HG03175 (cell line): ENCODE data around the gene TRPC4.

ENCODE experiments used
- ATAC-seq: cut with Tn5 transposase; IDR thresholded peaks from one replicate; pipeline ENCODE4 v1.9.1; 2021; ENCODE audit warnings: mild to moderate bottlenecking, moderate library complexity; ENCODE audit not compliant: unreplicated experiment

Gene TRPC4

DNA sequence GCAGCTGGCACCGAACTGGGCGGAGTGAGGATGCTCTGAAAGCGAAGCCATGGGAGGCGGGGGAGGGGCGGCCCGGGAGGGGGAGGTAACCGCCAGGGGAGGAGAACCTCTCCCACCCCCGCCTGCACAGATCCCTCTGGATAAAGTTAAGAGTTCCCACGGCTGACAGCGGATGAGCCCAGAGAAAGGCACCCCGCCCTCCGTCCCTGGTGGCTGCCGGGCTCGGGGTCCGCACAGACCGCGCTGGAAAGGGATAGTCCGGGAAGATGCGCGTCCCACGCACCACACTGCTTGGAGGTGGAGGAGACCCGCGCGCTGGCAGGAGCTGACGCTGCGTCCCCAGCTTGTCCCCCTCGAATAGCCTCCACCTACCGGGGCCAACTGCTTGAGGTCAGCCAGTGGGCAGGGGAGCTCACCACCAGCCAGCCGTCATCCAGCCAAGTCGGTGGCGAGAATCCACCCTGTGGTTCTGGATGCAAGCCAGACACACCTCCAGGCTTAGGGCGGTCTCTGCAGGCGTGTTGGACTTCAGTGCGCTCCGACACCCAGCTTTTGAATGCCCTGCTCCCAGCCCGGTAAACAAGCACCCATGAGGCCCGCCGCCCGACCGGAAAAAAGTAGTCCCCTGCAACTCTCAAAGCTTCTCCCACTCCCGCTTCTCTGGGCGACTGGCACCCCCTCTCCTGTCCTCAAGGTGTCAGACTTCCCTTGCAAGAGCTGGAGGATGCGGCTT lies at the start of gene TRPC4:
TSS of gene TRPC4 (minus strand) at position 17 of the 733 bp plus-strand sequence. CDS start 86,439 bp downstream, outside the sequence.
- ATAC-seq, result no peak

DNA sequence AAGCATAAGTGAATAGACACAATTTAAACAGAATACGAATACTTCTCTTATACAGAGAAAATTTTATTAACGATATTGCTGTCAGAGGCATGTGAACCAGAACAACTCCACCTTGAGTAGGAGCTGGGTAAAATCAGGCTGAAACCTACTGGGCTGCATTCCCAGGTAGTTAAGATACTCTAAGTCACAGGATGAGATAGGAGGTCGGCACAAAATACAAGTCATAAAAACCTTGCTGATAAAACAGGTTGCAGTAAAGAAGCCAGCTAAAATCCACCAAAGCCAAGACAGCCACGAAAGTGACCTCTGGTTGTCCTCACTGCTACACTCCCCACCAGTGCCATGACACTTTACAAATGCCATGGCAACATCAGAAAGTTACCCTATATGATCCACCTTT lies 49.2 kb upstream of the TRPC4 start:
- no peak for ATAC-seq

DNA sequence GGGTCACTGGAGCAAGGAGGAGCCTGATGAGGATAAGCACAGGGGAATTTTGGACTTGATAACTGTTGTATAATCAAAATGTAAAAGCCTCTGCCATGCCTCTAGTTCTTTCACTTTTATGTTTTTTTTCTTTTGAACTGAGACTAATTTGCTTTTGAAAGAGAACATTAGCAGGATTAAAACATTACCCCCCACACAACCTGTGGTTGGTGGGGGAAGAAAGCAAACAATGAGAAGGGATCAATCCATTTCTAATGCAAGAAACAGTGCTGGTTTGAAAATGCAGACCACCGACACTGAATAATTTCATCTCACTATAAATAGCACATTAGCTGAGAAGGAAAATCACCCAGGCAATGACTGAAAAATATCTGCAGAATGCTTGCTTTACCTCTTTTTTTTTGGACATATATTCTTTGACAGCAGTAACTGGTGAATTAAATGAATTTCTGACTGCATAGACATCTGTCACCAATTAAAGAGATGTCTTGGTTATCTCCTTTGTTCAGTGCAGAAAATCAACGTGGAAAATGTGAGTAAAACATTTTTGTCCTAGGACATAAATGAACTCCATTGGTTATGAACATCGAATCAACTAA lies 48.6 kb upstream of the TRPC4 start:
- ATAC-seq, result no peak

DNA sequence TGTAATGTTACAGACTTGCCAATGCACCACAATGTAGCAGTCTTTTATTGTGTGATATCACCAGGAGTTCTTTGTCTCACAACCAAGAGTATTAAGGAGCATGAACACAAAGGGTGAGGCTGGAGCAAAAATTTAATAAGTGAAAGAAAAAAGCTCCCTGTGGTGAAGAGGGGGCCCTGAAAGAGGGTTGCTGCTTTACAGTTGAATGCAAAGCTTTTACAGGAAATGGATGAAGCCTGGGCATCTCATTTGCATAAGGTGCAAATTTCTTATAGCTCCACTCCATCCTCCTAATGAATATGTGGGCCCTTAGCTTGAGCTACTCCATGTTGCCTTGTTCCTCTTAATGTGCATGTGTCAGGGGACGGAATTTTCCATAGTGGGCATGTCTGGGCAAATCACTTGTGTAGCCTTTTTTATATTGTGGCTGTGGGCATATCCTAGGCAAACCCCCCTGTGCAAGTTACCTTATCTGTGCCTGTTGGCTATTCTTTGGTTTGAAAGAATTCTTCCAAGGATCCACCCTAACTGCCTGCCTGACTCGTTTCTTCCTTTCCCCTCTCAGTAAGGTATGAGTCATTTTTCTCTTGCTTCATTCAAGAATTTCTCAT lies 45.3 kb upstream of the TRPC4 start:
- no peak for ATAC-seq

DNA sequence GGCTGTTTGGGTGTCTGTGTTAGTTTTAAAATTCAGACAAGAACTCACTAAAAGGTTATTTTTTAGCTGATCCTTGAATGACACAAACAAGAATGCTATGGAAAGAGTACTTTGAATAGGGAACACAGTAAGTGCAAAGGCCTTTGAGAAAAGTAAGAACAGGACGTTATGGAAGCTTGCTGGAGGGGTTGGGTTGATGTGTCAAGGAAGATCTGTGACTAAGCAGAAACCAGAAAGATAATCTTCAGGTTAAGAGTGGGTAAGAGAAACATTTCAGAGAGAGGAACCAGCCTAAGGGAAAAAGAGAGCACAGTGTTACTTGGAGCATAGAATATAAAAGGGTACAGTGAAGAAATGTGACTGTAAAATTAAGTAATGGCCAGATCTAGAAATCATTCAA lies 41.2 kb upstream of the TRPC4 start:
- ATAC-seq, result no peak

DNA sequence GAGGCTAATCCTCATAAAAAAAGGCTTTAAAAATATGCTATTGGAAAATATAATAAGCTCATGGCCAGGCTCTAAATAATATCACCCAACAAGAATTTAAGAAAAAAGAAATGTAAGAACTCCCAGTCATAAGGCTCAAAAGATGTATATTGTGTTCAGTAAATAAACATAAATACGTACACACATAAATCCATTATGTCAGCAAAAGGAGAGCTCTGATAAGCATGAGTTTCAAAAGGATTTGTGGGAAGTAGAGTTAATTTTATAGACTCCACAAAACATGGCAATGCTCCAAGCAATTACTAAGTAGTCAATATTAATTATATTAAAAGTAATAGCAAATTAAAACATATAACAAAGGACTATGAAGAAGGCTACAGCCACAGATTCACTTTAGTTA lies 37.3 kb upstream of the TRPC4 start:
- no peak for ATAC-seq

DNA sequence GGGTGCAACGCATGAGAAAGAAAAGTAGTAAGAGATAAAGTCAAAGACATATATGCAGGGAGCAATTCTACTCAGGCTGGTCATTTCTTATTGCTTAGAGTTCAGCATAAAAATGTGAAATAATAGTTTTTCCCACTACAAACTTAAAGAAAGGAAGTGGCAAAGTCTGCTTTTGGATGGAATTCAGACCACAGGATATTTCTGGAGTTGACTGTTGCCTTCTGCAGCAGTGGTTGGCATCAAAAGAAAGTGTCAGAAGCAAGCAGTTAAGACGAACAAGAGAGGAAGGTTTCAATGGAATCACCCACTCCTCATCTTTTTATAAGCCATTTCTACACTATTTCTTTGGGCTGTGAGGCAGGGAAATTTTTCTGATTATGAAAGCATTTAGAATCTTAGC lies 36.2 kb upstream of the TRPC4 start:
- ATAC-seq, result no peak

DNA sequence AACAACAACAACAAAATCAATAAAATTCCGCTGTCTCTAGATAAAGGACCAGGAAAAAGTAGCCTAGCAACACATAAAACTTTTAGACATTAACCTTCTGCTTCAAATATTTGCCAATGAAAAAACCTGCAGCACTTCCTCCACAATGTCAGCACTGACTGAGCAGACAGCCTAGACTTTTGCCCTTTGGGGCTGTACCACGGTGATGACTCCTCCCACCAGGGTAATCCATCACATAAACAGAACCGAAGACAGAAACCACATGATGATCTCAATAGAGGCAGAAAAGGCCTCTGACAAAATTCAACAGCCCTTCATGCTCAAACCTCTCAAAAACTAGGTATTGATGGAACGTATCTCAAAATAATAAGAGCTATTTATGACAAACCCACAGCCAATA lies 30.2 kb upstream of the TRPC4 start:
- ATAC-seq, result no peak

DNA sequence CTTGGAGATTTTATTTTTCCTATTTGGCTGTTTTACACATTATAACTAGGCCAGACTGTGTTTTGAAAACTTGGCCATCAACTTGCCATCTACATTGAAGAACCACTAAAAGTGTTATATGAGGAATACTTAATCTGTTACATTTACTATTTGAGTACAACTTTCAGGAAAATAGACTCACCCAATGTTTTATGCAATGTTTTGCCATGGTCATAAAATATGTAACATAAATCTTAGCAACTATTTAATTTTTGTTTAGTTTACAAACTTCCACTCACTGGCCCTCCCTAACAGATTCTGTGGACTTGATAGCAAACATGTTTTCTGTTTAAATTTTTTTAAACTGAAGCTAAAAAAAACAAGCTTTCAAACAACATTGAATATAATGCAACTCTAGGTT lies 23.7 kb upstream of the TRPC4 start:
- ATAC-seq, result no peak

DNA sequence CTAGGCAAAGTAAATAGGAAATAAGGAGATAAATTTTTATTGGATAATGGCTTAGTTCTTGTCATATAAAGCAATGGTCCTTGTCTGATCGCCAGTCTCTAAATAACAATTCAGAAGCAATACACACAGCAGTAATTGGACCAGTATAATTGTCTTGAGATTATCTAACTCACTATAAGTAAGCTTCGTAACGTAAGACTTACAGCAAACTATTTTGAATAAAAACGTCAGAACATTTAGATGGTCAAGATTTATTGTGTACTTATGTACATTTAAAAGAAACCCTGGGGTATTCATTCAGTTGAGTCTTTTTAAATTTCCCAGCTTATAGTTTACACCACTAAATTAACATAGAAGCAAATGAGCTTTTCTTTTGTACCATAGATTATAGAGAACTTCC lies 20.2 kb upstream of the TRPC4 start:
- no peak for ATAC-seq

DNA sequence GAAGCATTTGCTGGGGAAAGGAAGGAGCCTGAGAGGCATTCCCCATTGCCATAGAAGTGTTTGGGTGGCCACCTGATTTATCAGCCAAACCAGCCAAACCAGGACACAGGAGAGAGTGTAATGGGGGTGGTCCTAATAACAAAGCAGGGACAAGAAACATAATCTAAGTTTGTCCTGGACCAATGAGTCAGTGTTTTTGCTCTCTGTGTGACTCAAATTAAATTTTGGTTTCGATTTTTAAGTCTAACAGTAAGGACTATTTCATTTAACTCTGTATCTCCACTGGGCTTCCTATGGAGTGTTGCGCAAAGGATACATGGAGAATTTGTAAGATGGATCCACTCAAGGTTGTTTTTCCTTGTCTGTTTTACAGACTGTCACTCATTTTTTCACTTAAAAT lies 19.5 kb upstream of the TRPC4 start:
- ATAC-seq, result no peak

DNA sequence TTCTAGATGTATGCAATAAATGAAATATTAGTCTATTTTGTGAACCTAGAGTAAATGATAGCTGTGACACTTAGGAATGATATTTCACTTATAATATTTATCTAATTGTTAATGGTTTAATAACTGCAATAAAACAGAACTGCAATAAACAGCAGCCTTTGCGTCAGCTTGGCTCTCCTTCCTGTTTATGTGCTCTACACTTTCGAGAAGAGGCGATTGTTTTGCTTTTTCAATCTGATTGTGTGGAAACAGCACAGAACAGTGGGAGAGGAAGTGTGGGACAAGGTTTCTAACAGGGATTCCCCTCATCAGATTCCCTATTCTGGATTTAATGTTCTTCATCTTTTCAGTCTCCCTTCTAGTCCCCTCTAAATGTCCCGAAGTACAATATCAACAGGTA lies 17.3 kb upstream of the TRPC4 start:
- no peak for ATAC-seq

DNA sequence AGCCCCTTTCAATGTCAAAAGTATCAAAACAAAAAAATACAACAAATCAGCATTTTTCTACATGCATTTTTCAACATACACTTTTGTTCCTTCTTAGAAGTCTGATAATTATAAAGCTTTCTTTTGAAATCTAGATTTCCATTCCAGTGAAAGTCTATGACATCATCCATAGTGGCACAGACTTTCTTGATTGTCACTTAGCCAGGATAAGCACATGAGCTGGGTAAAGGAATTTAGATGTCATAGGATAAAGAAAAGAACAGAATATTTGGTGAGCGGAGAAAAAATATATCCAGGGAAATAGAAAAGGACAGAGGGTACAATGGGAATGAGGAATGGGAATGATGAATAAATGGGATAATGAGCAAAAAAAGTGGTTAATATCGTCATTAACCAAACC lies 15.1 kb upstream of the TRPC4 start:
- ATAC-seq, result no peak

DNA sequence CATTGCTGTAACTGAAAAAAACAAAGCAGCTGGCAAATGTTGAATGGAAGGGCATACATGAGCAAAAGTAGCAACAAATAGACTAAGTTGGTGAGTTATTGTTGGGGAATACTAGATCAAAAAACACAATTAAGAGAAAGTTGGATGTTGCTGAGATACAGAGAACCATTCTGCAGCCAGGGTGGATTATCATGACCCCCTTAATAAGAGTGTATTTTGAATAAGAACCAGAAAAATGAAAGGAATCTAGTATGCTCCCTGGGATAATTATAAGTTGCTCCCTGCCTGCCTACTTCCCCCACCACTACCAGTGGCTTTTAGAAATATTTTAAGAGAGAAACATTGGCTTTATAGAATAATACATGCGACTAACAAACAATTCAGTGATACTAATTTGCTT lies 14.5 kb upstream of the TRPC4 start:
- no peak for ATAC-seq

DNA sequence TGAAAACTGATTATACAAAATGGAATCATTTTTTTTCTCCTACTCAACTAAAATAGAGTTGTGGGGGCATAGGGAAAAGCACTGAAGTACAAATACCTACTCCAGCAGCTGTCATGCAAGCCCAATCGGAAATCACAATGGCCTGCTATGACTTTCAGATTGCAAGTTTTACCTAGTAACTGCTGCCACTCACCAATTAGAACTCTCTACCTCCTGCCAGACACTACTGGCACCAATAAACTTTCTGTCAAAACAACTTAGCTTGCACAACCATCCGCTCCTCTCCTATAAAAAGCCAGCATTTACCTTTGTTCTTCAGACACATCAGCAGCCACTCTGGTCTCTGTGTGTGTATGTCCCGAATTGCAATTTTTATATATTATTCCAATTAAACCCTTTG lies 9.3 kb upstream of the TRPC4 start:
- no peak for ATAC-seq

DNA sequence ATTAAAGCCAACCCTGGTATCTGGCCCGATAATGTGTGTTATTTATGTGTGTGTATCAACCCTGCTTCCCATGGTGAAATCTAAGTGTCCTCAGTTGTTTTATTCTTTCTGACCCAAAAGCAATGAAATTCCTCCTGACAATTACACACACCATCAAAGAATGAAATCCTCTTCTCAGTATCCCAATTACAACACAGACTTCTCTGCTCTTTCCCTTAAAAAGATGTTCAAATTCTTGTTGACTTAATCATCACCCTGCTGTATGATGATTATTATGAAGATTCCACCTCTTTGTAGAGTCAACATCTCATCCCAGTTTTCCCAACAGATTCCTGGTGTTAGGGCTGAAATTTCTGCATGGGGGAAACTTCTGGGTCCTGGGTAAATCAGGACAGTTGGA lies 8.9 kb upstream of the TRPC4 start:
- no peak for ATAC-seq

DNA sequence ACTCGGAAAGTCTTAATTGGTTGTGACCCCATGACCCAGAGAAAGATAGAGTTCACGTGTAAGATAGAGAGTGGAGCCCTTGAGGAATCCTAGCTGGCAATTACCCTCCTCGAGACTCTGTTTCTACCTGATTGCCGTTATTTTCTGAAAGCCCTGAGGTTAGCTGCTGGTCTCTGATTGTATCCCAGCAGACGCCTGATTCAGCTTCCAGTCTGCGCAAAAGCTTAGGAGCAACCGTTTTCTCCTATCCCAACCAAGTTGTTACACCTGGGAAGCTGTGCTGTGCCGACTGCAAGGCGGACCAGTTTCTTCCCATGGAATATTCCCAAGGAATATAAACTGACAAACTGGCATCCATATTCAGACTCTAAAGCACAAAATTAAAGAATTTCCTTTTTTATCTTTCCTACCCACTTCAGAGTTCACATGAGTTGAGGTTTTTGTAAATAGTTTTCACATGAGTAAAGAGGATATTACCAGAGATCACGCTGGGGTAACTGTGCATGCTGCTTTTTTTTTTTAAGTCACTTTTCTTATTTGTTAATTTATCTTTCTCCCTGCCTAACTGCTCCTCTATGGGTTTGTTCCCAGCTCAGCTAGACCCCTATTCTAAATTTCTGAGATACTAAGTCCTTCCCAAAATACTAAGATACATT lies 1.5 kb upstream of the TRPC4 start:
- ATAC-seq, result no peak

DNA sequence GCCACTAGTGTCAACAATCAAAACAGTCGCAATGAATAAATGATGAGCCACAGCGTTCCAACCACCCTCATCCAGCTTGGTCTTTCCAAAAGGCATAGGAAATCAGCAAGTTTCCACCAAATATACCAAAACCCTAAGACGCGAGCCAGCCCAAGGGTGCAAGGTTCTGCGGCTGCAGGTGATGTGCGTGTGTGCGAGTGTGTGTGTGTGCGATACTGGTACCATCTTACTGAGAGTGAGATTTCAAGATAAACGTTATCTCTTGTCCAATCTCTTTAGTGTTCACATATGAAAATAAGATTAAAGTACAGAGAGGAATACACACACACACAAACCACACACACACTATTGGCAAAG lies 895 bp upstream of the TRPC4 start:
- no peak for ATAC-seq

DNA sequence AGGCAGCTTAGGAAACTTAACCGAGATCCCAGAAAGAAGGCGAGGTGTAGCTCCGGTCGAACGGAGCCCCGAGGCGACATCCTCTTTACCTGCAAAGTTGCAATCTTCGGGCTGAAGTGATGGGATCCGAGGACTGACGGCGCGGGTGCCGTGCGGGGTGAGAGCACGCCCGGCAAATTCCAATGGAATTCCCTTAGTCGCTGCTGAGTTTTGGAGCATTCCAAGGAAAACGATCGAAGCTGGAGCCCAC lies 141 bp downstream of the TRPC4 start:
- no peak for ATAC-seq

DNA sequence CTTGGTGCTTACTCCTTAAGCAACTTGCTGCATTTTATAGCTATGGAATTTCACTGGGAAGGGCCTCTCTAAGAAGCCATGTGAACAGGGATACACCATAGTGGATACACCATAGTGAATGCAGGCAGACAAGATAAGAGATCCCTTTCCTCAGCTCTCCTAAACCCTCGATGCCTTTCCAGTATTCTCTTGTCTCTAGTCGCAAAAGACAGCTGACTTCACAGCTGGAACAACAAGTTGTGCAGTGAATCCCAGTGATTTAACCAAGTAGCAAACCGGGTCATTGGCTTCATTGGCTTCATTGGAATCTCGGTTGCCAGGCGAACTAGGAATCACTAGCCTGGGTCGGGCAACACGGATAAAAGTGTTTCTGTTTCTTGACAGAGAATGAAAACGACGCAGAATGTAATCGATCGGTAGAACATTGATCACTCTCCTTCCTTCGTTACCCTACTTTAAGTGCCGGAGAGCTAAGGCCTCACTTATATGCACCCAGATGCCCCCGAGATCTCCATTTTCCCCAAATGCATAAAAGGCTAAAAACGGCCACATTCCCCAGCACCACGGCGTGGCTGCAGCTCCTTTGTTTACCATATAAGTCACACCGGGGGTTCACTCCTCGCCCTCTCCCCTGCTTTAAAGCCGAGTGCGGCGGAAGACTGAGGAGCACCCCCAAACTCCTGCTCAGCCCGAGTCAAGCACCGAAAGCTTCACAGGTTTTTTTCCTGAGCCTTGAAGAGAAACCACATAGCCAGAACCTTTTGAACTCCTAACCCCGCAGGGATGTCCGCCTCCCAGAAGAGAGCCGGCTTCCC lies 674 bp downstream of the TRPC4 start:
- no peak for ATAC-seq

DNA sequence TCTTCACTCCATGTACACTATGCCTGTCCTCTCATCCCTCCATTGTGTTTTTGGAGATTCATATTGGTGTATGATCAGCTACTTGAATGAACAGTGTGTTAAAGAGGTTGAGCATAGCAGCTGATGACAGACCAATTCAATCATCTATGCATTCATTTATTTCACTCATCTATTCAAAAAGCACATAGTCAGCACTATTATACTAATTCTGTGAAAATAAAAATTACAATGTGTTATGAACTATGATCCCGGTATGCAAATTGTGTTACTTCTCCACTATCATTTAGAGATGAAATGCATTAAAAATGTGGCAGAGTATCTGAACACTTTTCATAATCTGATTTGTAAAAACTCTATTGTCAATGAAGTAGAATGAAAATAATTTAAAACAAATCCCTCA lies 5.9 kb downstream of the TRPC4 start:
- ATAC-seq, result no peak

DNA sequence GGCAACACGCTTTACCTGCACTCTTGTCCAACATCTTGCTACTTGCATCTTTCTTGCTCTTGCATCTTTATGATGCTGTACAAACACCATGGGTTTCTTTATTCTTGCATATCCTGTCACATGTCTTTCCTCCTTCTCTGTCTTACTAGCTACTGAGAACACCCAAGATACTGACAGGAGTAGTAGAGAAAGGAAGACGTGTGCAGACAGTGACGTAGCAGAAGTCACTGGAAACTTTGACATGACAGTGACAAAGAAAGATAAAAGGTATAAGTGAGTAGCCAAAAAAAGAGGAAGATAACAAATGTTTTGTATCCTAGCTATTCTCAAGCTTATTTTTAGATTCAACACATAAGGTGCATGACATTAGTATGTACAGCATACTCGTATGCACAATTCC lies 34.2 kb downstream of the TRPC4 start:
- no peak for ATAC-seq
